HCT116 (cell line): ENCODE data around the gene TMEM140. TPM values are rescaled to one million over a fixed set of nuclear protein-coding genes. Genes with fewer than 3 reads are reported as not detected.
A peak's percentile ranks its signal among the peaks of the same experiment; 100 is the strongest.

Experiments used
- ATAC-seq: fragments of 200-7000 bp; cut with Tn5 transposase; 2 replicates; pipeline ENCODE4 v1.9.1; 2020; ENCODE audit warnings: mild to moderate bottlenecking, moderate library complexity
- BruUV-seq: library from RNA; stranded (reverse); fragments of 400-500 nt; replicated peaks from 2 replicates; lab custom pipeline; 2021; lab: Mats Ljungman, UMichigan
- CTCF ChIA-PET: fragments of 300-600 bp; sonication (Branson Sonifier 250); formaldehyde crosslinking; loops from one replicate; lab custom pipeline; 2021; ENCODE audit warnings: antibody characterized with exemption; lab: Charles Lee
- POLR2A ChIA-PET: fragments of 300-600, 350-600 bp; sonication (Branson Sonifier 250); formaldehyde crosslinking; loops from one replicate; lab custom pipeline; 2021; ENCODE audit warnings: antibody characterized with exemption; lab: Charles Lee
- RAD21 ChIA-PET, 2 experiments: fragments of 300-600 bp; sonication (Branson Sonifier 250); formaldehyde crosslinking; loops; one replicate each; lab custom pipeline; 2023; ENCODE audit warnings: low total read pairs in 2 of 2; ENCODE audit not compliant: uncharacterized antibody in 2 of 2, unreplicated experiment in 2 of 2, low non-redundant PET in 1 of 2; lab: Charles Lee
- DNase-seq: peaks from one replicate; pipeline ENCODE4 v3.0.0-alpha.2; 2010; ENCODE audit warnings: low read depth, low spot score
- H2AFZ ChIP-seq: fragments of 200-600 bp; shearing (Covaris generic), sonication (generic); 2 replicates; pipeline ENCODE4 v1.6.1; 2017; ENCODE audit warnings: low read depth, mixed run types, mixed read lengths, antibody characterized with exemption, low read length; ENCODE audit not compliant: poor library complexity, severe bottlenecking
- H3K27ac ChIP-seq: 2 replicates; pipeline ENCODE4 v1.5.1; 2012; ENCODE audit warnings: low read depth, low read length
- H3K27me3 ChIP-seq: fragments of 200-600 bp; sonication (generic); 2 replicates; pipeline ENCODE4 v1.6.1; 2016; ENCODE audit warnings: mixed run types, low read length, mixed read lengths; ENCODE audit not compliant: insufficient read depth
- H3K36me3 ChIP-seq, 2 experiments: fragments of 200-500 bp in 1 of 2; fragments of 200-600 bp in 1 of 2; sonication (Bioruptor generic) in 1 of 2; sonication (generic) in 1 of 2; 2 replicates each; pipeline versions ENCODE4 v1.5.1 to v1.6.1; 2014 to 2016; ENCODE audit warnings: low read length in 2 of 2, inconsistent platforms in 1 of 2, mixed read lengths in 1 of 2, mixed run types in 1 of 2; ENCODE audit not compliant: insufficient read depth in 2 of 2, control insufficient read depth in 1 of 2
- H3K4me1 ChIP-seq, 2 experiments: fragments of 200-600 bp in 1 of 2; sonication (generic) in 1 of 2; 2 replicates each; pipeline versions ENCODE4 v1.5.1 to v1.6.1; 2012 to 2017; ENCODE audit warnings: low read length in 2 of 2, inconsistent platforms in 1 of 2, mild to moderate bottlenecking in 1 of 2, mixed read lengths in 1 of 2, mixed run types in 1 of 2, moderate library complexity in 1 of 2; ENCODE audit not compliant: insufficient read depth in 2 of 2, control insufficient read depth in 1 of 2
- H3K4me2 ChIP-seq: fragments of 200-600 bp; sonication (generic); 2 replicates; pipeline ENCODE4 v1.6.1; 2017; ENCODE audit warnings: mixed run types, low read length, mixed read lengths
- H3K4me3 ChIP-seq, 2 experiments: fragments of 200-600 bp in 1 of 2; sonication (generic) in 1 of 2; replicated peaks in 1 of 2; 2 replicates each; pipeline ENCODE4 v1.5.1; 2011 to 2016; ENCODE audit warnings: low read length in 2 of 2, control low read depth in 1 of 2, low read depth in 1 of 2, mild to moderate bottlenecking in 1 of 2, mixed read lengths in 1 of 2, mixed run types in 1 of 2
- H3K79me2 ChIP-seq: fragments of 200-600 bp; sonication (generic); 2 replicates; pipeline ENCODE4 v1.6.1; 2017; ENCODE audit warnings: mild to moderate bottlenecking, mixed run types, low read length, moderate library complexity, mixed read lengths; ENCODE audit not compliant: insufficient read depth
- H3K9ac ChIP-seq: fragments of 200-600 bp; sonication (generic); 2 replicates; pipeline ENCODE4 v1.6.1; 2016; ENCODE audit warnings: low read length, mixed read lengths
- H3K9me2 ChIP-seq: fragments of 200-600 bp; sonication (generic), shearing (Covaris generic); 2 replicates; pipeline ENCODE4 v1.6.1; 2017; ENCODE audit warnings: mixed run types, mild to moderate bottlenecking, moderate library complexity; ENCODE audit not compliant: insufficient read depth
- H3K9me3 ChIP-seq, 2 experiments: fragments of 200-500 bp in 1 of 2; fragments of 200-600 bp in 1 of 2; sonication (Bioruptor generic) in 1 of 2; sonication (generic) in 1 of 2; 2 replicates each; pipeline ENCODE4 v1.6.1; 2014 to 2017; ENCODE audit warnings: low read length in 2 of 2, mixed read lengths in 2 of 2, inconsistent platforms in 1 of 2, low read depth in 1 of 2, mild to moderate bottlenecking in 1 of 2, mixed run types in 1 of 2, moderate library complexity in 1 of 2; ENCODE audit not compliant: control insufficient read depth in 1 of 2, insufficient read depth in 1 of 2
- H4K20me1 ChIP-seq: fragments of 200-600 bp; sonication (generic), shearing (Covaris generic); 2 replicates; pipeline ENCODE4 v1.6.1; 2017; ENCODE audit warnings: mixed run types, mild to moderate bottlenecking, moderate library complexity; ENCODE audit not compliant: insufficient read depth
- EGR1 ChIP-seq: IDR thresholded peaks from 2 replicates; pipeline ENCODE4 v1.6.1; 2012; ENCODE audit warnings: low read depth
- ELF1 ChIP-seq: IDR thresholded peaks from 2 replicates; pipeline ENCODE4 v1.6.1; 2012; ENCODE audit warnings: low read depth, borderline replicate concordance
- EZH2phosphoT487 ChIP-seq: fragments of 200-600 bp; IDR thresholded peaks from 2 replicates; pipeline ENCODE4 v1.6.1; 2018; ENCODE audit warnings: antibody characterized with exemption, borderline replicate concordance
- POLR2AphosphoS5 ChIP-seq: IDR thresholded peaks from 2 replicates; pipeline ENCODE4 v1.6.1; 2011; ENCODE audit warnings: mild to moderate bottlenecking, low read depth, low read length, moderate library complexity
- SIN3A ChIP-seq: IDR thresholded peaks from 2 replicates; pipeline ENCODE4 v1.6.1; 2012; ENCODE audit warnings: low read depth
- SP1 ChIP-seq: IDR thresholded peaks from 2 replicates; pipeline ENCODE4 v1.6.1; 2012; ENCODE audit warnings: low read depth
- SRF ChIP-seq: IDR thresholded peaks from 2 replicates; pipeline ENCODE4 v1.6.1; 2012; ENCODE audit warnings: low read depth
- TCF7L2 ChIP-seq: IDR thresholded peaks from 2 replicates; pipeline ENCODE4 v1.7.0; 2011; ENCODE audit warnings: borderline replicate concordance, inconsistent platforms; ENCODE audit not compliant: insufficient read depth, insufficient read length; ENCODE audit errors: extremely low read depth
- YY1 ChIP-seq: IDR thresholded peaks from 2 replicates; pipeline ENCODE4 v1.6.1; 2011; ENCODE audit warnings: low read length, low read depth, moderate library complexity, mild to moderate bottlenecking; ENCODE audit not compliant: insufficient replicate concordance; ENCODE audit errors: extremely low read depth
- intact Hi-C: fragments of 100-400 bp; cut with micrococcal nuclease; formaldehyde crosslinking; loops from 2 replicates; pipeline ENCODE4 v1.10.0; 2022
- total RNA-seq: library from RNA; stranded (reverse); gene quantifications from one replicate; pipeline ENCODE4 v1.2.1, GENCODE V29; 2021; ENCODE audit not compliant: unreplicated experiment
- TF ChIP-seq, protein P1 (sequence below): IDR thresholded peaks from 2 replicates; pipeline ENCODE4 v1.6.1; 2012
- TF ChIP-seq, protein P2 (sequence below), 3 experiments: fragments of 200-600 bp in 1 of 3; sonication (generic) in 1 of 3; IDR thresholded peaks in 2 of 3; conservative IDR thresholded peaks in 1 of 3; 2 replicates each; pipeline ENCODE4 v1.5.1; 2012 to 2017; ENCODE audit warnings: low read depth in 2 of 3, low read length in 2 of 3, antibody characterized with exemption in 1 of 3, borderline replicate concordance in 1 of 3, control low read depth in 1 of 3, mild to moderate bottlenecking in 1 of 3, mixed read lengths in 1 of 3, mixed run types in 1 of 3, moderate library complexity in 1 of 3; ENCODE audit not compliant: insufficient read depth in 1 of 3
- TF ChIP-seq, protein P3 (sequence below): IDR thresholded peaks from 2 replicates; pipeline ENCODE4 v1.6.1; 2012

TMEM140 gene
- total RNA-seq, 1 experiment from 2014 or later = not detected

DNA sequence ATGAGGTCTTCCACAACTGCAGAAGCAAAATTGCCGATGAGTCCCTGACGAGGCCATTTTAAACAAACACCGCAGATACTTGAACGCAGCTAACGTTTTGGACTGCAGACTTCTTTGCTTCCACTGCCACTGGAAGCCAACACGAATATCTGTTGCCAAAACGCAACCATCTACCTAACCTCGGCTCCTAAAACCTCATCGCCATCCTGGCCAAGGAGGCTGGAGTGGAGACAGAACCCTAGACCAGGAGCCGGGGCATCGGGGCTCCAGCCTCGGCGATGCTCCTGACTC is 63.0 kb downstream of the TMEM140 start:
- no peak; the same call in 1 of the 2 replicates for ATAC-seq
- H3K9ac ChIP-seq = peak overlapping the region; percentile 73
- no peak overlapping the region for H2AFZ ChIP-seq
- DNase-seq = no peak
- H3K9me3 ChIP-seq = no peaks in the 10 kb centered on the region
- H3K27me3 ChIP-seq = no peaks in the 10 kb centered on the region
- intact Hi-C loops = no loop called here
- RAD21 ChIA-PET = no interaction called here
- POLR2A ChIA-PET = no interaction called here
- peak overlapping the region; percentile 91 for H3K4me2 ChIP-seq
- H3K4me1 ChIP-seq = peaks cover 5 to 7% of the 10 kb centered on the region in 2 experiments; a peak in 3 of 4 replicates
- TF ChIP-seq, protein P1, sequence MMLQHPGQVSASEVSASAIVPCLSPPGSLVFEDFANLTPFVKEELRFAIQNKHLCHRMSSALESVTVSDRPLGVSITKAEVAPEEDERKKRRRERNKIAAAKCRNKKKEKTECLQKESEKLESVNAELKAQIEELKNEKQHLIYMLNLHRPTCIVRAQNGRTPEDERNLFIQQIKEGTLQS = no peak
- TF ChIP-seq SP1 = no peak
- 0 out of 2 replicates have a peak, but pooled peaks have one; percentile 18 for TF ChIP-seq SIN3A
- no peaks in the 10 kb centered on the region for H3K9me2 ChIP-seq
- peak overlapping the region; percentile 63 to 81 for H3K4me3 ChIP-seq
- H4K20me1 ChIP-seq = no peaks in the 10 kb centered on the region
- H3K79me2 ChIP-seq = no peaks in the 10 kb centered on the region
- CTCF ChIA-PET = interaction anchor here (1.2 kb wide), 1 partner anchor 225 kb away, joined by 3 read pairs; the partner anchor contains the start of gene AGBL3
- peak overlapping the region; percentile 24; the same call in 1 of the 2 replicates for H3K27ac ChIP-seq
- no TSS peak for BruUV-seq
- H3K36me3 ChIP-seq = no peaks in the 10 kb centered on the region

GRCh38 chr7:135211179-135211945 is 63.5 kb downstream of the TMEM140 start, which contains the start of gene WDR91:
TSS of gene WDR91 (minus strand) at chr7:135211526. CDS start at chr7:135211502, 24 bp downstream.
- DNase-seq (peak; percentile 69), ATAC-seq (peak; percentile 95)
- ChIA-PET RAD21 (no interaction called here), CTCF (interaction anchor here (1.2 kb wide), 1 partner anchor 225 kb away, joined by 3 read pairs; the partner anchor contains the start of gene AGBL3), POLR2A (no interaction called here)
- peak within 1 kb of the TSS; percentile 91 for H3K4me2 ChIP-seq
- H3K9me2 ChIP-seq = no peaks in the 10 kb centered on the region
- peaks cover 5 to 7% of the 10 kb centered on the region in 2 experiments; a peak in 3 of 4 replicates for H3K4me1 ChIP-seq
- intact Hi-C loops = no loop called here
- H3K27me3 ChIP-seq = no peaks in the 10 kb centered on the region
- H4K20me1 ChIP-seq = no peaks in the 10 kb centered on the region
- H3K9me3 ChIP-seq = no peaks in the 10 kb centered on the region
- peak within 1 kb of the TSS; percentile 63 to 81 for H3K4me3 ChIP-seq
- TF ChIP-seq SRF = no peak
- TF ChIP-seq TCF7L2 = peak; percentile 63
- TF ChIP-seq, protein P1 = no peak
- TF ChIP-seq EGR1 = peak; percentile 56; the same call in 1 of the 2 replicates
- TF ChIP-seq, protein P2, sequence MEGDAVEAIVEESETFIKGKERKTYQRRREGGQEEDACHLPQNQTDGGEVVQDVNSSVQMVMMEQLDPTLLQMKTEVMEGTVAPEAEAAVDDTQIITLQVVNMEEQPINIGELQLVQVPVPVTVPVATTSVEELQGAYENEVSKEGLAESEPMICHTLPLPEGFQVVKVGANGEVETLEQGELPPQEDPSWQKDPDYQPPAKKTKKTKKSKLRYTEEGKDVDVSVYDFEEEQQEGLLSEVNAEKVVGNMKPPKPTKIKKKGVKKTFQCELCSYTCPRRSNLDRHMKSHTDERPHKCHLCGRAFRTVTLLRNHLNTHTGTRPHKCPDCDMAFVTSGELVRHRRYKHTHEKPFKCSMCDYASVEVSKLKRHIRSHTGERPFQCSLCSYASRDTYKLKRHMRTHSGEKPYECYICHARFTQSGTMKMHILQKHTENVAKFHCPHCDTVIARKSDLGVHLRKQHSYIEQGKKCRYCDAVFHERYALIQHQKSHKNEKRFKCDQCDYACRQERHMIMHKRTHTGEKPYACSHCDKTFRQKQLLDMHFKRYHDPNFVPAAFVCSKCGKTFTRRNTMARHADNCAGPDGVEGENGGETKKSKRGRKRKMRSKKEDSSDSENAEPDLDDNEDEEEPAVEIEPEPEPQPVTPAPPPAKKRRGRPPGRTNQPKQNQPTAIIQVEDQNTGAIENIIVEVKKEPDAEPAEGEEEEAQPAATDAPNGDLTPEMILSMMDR (IDR thresholded peaks at IDR 0.05 in 2 of 3, conservative IDR thresholded peaks at IDR 0.05 in 1 of 3; ENCODE audit: borderline replicate concordance in 1 of 3, insufficient read depth in 1 of 3, low read depth in 2 of 3, low read length in 2 of 3) = 0 out of 6 replicates have a peak, but pooled peaks of 1 of the 3 experiments have one; percentile 4
- peak; percentile 92 for TF ChIP-seq YY1
- TF ChIP-seq, protein P3, sequence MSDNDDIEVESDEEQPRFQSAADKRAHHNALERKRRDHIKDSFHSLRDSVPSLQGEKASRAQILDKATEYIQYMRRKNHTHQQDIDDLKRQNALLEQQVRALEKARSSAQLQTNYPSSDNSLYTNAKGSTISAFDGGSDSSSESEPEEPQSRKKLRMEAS = peak; percentile 23; the same call in 1 of the 2 replicates
- peak; percentile 47; the same call in 1 of the 2 replicates for TF ChIP-seq SIN3A
- TF ChIP-seq ELF1 = no peak
- TF ChIP-seq POLR2AphosphoS5 = peak; percentile 90
- TF ChIP-seq EZH2phosphoT487 = no peak
- H3K27ac ChIP-seq = peak within 1 kb of the TSS; percentile 24; the same call in 1 of the 2 replicates
- H3K9ac ChIP-seq = peak within 1 kb of the TSS; percentile 73
- no peaks in the 10 kb centered on the region for H3K79me2 ChIP-seq
- H2AFZ ChIP-seq = peak within 1 kb of the TSS; percentile 9
- no TSS peak for BruUV-seq
- H3K36me3 ChIP-seq = no peaks in the 10 kb centered on the region
